ENCODE data around the gene IL1RAPL1.

The IL1RAPL1 gene

GRCh38 chrX:29237972-29238371 lies 650.7 kb downstream of the IL1RAPL1 start:
- CTCF ChIA-PET = no interaction called here
- POLR2A ChIA-PET (ENCODE audit: low non-redundant PET) = no interaction called here
- DNase-seq (ENCODE audit: low spot score) = no peak
- H3K27ac ChIP-seq = no peak overlapping the region
- TF ChIP-seq CTCF (conservative IDR thresholded peaks at IDR 0.05; ENCODE audit: low read depth) = no peak

GRCh38 chrX:29241809-29242208 lies 654.6 kb downstream of the IL1RAPL1 start:
- CTCF ChIA-PET = no interaction called here
- no peak overlapping the region for H3K27ac ChIP-seq
- no peak for DNase-seq (ENCODE audit: low spot score)
- POLR2A ChIA-PET (ENCODE audit: low non-redundant PET) = no interaction called here
- TF ChIP-seq CTCF (conservative IDR thresholded peaks at IDR 0.05; ENCODE audit: low read depth) = no peak

- ChIA-PET CTCF (no interaction called here), POLR2A (ENCODE audit: low non-redundant PET) (no interaction called here)
- no peak overlapping the region for H3K27ac ChIP-seq
- no peak for TF ChIP-seq CTCF (conservative IDR thresholded peaks at IDR 0.05; ENCODE audit: low read depth)
- DNase-seq (ENCODE audit: low spot score) = no peak
These were observed 655.6 kb downstream of the IL1RAPL1 start for GRCh38 chrX:29242856-29243255.

GRCh38 chrX:29243942-29244341 lies 656.7 kb downstream of the IL1RAPL1 start:
- TF ChIP-seq CTCF (conservative IDR thresholded peaks at IDR 0.05; ENCODE audit: low read depth) = no peak
- no peak overlapping the region for H3K27ac ChIP-seq
- ChIA-PET CTCF (no interaction called here), POLR2A (ENCODE audit: low non-redundant PET) (no interaction called here)
- no peak for DNase-seq (ENCODE audit: low spot score)

GRCh38 chrX:29254515-29254914 lies 667.3 kb downstream of the IL1RAPL1 start:
- POLR2A ChIA-PET (ENCODE audit: low non-redundant PET) = no interaction called here
- DNase-seq (ENCODE audit: low spot score) = no peak
- TF ChIP-seq CTCF (conservative IDR thresholded peaks at IDR 0.05; ENCODE audit: low read depth) = no peak
- H3K27ac ChIP-seq = no peak overlapping the region
- CTCF ChIA-PET = no interaction called here

- no peak for TF ChIP-seq CTCF (conservative IDR thresholded peaks at IDR 0.05; ENCODE audit: low read depth)
- no peak overlapping the region for H3K27ac ChIP-seq
- no peak for DNase-seq (ENCODE audit: low spot score)
- ChIA-PET POLR2A (ENCODE audit: low non-redundant PET) (no interaction called here), CTCF (no interaction called here)
These were observed 670.3 kb downstream of the IL1RAPL1 start for GRCh38 chrX:29257521-29257920.

GRCh38 chrX:29269390-29269789 lies 682.1 kb downstream of the IL1RAPL1 start:
- no peak for TF ChIP-seq CTCF (conservative IDR thresholded peaks at IDR 0.05; ENCODE audit: low read depth)
- POLR2A ChIA-PET (ENCODE audit: low non-redundant PET) = no interaction called here
- CTCF ChIA-PET = no interaction called here

More at GRCh38 chrX:29269390-29269789, 682.1 kb downstream of the IL1RAPL1 start:
- no peak for DNase-seq (ENCODE audit: low spot score)
- H3K27ac ChIP-seq = no peak overlapping the region

All from RWPE1 (cell line).